Measurements from ENCODE around the gene NPAS3.

The NPAS3 gene

GRCh38 chr14:33578461-33579216 is 640.0 kb downstream of the NPAS3 start:
- H3K4me3 ChIP-seq (ENCODE audit: control insufficient read depth, low read depth, low read length), result no peak overlapping the region
- no peak for DNase-seq (ENCODE audit: low read depth)
- no peak for TF ChIP-seq CTCF (IDR thresholded peaks at IDR 0.05; ENCODE audit: control insufficient read depth, insufficient read depth, low read depth, low read length, missing control alignments)

GRCh38 chr14:33580231-33580749 is 641.6 kb downstream of the NPAS3 start:
- TF ChIP-seq CTCF (IDR thresholded peaks at IDR 0.05; ENCODE audit: control insufficient read depth, insufficient read depth, low read depth, low read length, missing control alignments), result no peak
- no peak for DNase-seq (ENCODE audit: low read depth)
- no peak overlapping the region for H3K4me3 ChIP-seq (ENCODE audit: control insufficient read depth, low read depth, low read length)

GRCh38 chr14:33580841-33581240 is 642.2 kb downstream of the NPAS3 start:
- no peak for TF ChIP-seq CTCF (IDR thresholded peaks at IDR 0.05; ENCODE audit: control insufficient read depth, insufficient read depth, low read depth, low read length, missing control alignments)
- no peak overlapping the region for H3K4me3 ChIP-seq (ENCODE audit: control insufficient read depth, low read depth, low read length)
- DNase-seq (ENCODE audit: low read depth), result no peak

- no peak for TF ChIP-seq CTCF (IDR thresholded peaks at IDR 0.05; ENCODE audit: control insufficient read depth, insufficient read depth, low read depth, low read length, missing control alignments)
- DNase-seq (ENCODE audit: low read depth), result no peak
- no peak overlapping the region for H3K4me3 ChIP-seq (ENCODE audit: control insufficient read depth, low read depth, low read length)
Observed at GRCh38 chr14:33584697-33585096, 646.0 kb downstream of the NPAS3 start.

- no peak for DNase-seq (ENCODE audit: low read depth)
- no peak for TF ChIP-seq CTCF (IDR thresholded peaks at IDR 0.05; ENCODE audit: control insufficient read depth, insufficient read depth, low read depth, low read length, missing control alignments)
- H3K4me3 ChIP-seq (ENCODE audit: control insufficient read depth, low read depth, low read length), result no peak overlapping the region
Observed at GRCh38 chr14:33586806-33587205, 648.1 kb downstream of the NPAS3 start.

GRCh38 chr14:33587791-33588190 is 649.1 kb downstream of the NPAS3 start:
- no peak for DNase-seq (ENCODE audit: low read depth)
- TF ChIP-seq CTCF (IDR thresholded peaks at IDR 0.05; ENCODE audit: control insufficient read depth, insufficient read depth, low read depth, low read length, missing control alignments), result no peak
- H3K4me3 ChIP-seq (ENCODE audit: control insufficient read depth, low read depth, low read length), result no peak overlapping the region

Data from AG09309 (cell line).